B cell (primary cell): ENCODE results near the gene RAP1GAP. TPM values are rescaled to one million over a fixed set of nuclear protein-coding genes. Genes with fewer than 3 reads are reported as not detected.

Source experiments
- ATAC-seq: fragments of 200-7000 bp; cut with Tn5 transposase; one replicate; pipeline ENCODE4 v1.10.0; 2021; ENCODE audit warnings: low read depth, mild to moderate bottlenecking, moderate number of reproducible peaks, moderate library complexity
- CTCF ChIA-PET: fragments of 350-600 bp; sonication (Branson Sonifier 250); formaldehyde crosslinking; loops from one replicate; lab custom pipeline; 2021; ENCODE audit warnings: antibody characterized with exemption, inconsistent platforms; lab: Charles Lee
- POLR2A ChIA-PET: fragments of 350-600 bp; sonication (Branson Sonifier 250); formaldehyde crosslinking; loops from one replicate; lab custom pipeline; 2021; ENCODE audit warnings: antibody characterized with exemption; lab: Charles Lee
- DNase-seq: peaks from one replicate; pipeline ENCODE4 v3.0.0; 2013
- H2AFZ ChIP-seq: 2 replicates; pipeline ENCODE4 v1.6.1; 2012; ENCODE audit warnings: mild to moderate bottlenecking, low read depth, low read length; ENCODE audit not compliant: insufficient read depth, poor library complexity, severe bottlenecking
- H3K27ac ChIP-seq, 2 donors: 1 replicate in 1 of 2; 2 replicates in 1 of 2; pipeline ENCODE4 v1.5.1; 2012 to 2013; ENCODE audit warnings: low read length in 2 of 2, mild to moderate bottlenecking in 2 of 2, moderate library complexity in 1 of 2
- H3K27me3 ChIP-seq, 4 experiments: fragments of 200-600 bp in 1 of 4; sonication (generic) in 1 of 4; replicated peaks in 1 of 4; 1 replicate in 2 of 4; 2 replicates in 2 of 4; pipeline versions ENCODE4 v1.6.1 to v1.7.0; 2013 to 2016; ENCODE audit warnings: low read length in 3 of 4, mild to moderate bottlenecking in 2 of 4, mixed read lengths in 1 of 4, moderate library complexity in 1 of 4; ENCODE audit not compliant: insufficient read depth in 4 of 4, control insufficient read depth in 3 of 4; ENCODE audit errors: control extremely low read depth in 1 of 4
- H3K36me3 ChIP-seq, 2 experiments: replicated peaks in 1 of 2; 1 replicate in 1 of 2; 2 replicates in 1 of 2; pipeline versions ENCODE4 v1.6.1 to v1.7.1; 2013; ENCODE audit warnings: low read length in 1 of 2; ENCODE audit not compliant: insufficient read depth in 2 of 2, control insufficient read depth in 1 of 2; ENCODE audit errors: control extremely low read depth in 1 of 2, extremely low read depth in 1 of 2
- H3K4me1 ChIP-seq, 2 donors: fragments of 200-600 bp in 1 of 2; sonication (generic) in 1 of 2; 1 replicate in 1 of 2; 2 replicates in 1 of 2; pipeline versions ENCODE4 v1.5.1 to v1.6.1; 2013 to 2017; ENCODE audit warnings: low read length in 2 of 2; ENCODE audit not compliant: control insufficient read depth in 2 of 2, insufficient read depth in 2 of 2
- H3K4me2 ChIP-seq: replicated peaks from 2 replicates; pipeline ENCODE3; 2012; ENCODE audit warnings: mild to moderate bottlenecking, low read depth, low read length; ENCODE audit not compliant: poor library complexity, severe bottlenecking
- H3K4me3 ChIP-seq, 5 experiments: fragments of 200-600 bp in 1 of 5; sonication (generic) in 1 of 5; 1 replicate in 3 of 5; 2 replicates in 2 of 5; pipeline versions ENCODE4 v1.5.1 to v1.7.0; 2011 to 2016; ENCODE audit warnings: low read length in 4 of 5, mild to moderate bottlenecking in 4 of 5, low read depth in 2 of 5, control low read depth in 1 of 5, moderate library complexity in 1 of 5; ENCODE audit not compliant: insufficient read depth in 1 of 5; ENCODE audit errors: control extremely low read depth in 1 of 5, extremely low read depth in 1 of 5
- H3K79me2 ChIP-seq: fragments of 200-600 bp; sonication (generic); one replicate; pipeline ENCODE4 v1.6.0; 2016; ENCODE audit warnings: low read length; ENCODE audit not compliant: control insufficient read depth, insufficient read depth
- H3K9ac ChIP-seq: fragments of 200-600 bp; sonication (generic); 2 replicates; pipeline ENCODE4 v1.6.1; 2017; ENCODE audit warnings: mild to moderate bottlenecking, low read length, moderate library complexity
- H3K9me3 ChIP-seq, 3 donors: one replicate each; pipeline versions ENCODE4 v1.6.1 to v1.7.1; 2013; ENCODE audit warnings: low read length in 2 of 3; ENCODE audit not compliant: control insufficient read depth in 2 of 3, insufficient read depth in 1 of 3; ENCODE audit errors: control extremely low read depth in 1 of 3
- H4K20me1 ChIP-seq: 2 replicates; pipeline ENCODE4 v1.6.0; 2012; ENCODE audit warnings: mild to moderate bottlenecking, low read length; ENCODE audit not compliant: insufficient read depth, control insufficient read depth, poor library complexity, severe bottlenecking
- H3K27ac Mint-ChIP-seq: one replicate; pipeline ENCODE4 v1.8.0; 2021; ENCODE audit warnings: mixed read lengths
- H3K27me3 Mint-ChIP-seq: one replicate; pipeline ENCODE4 v1.8.0; 2021; ENCODE audit warnings: mixed read lengths
- H3K4me1 Mint-ChIP-seq: one replicate; pipeline ENCODE4 v1.8.0; 2021; ENCODE audit warnings: mixed read lengths
- H3K4me3 Mint-ChIP-seq: one replicate; pipeline ENCODE4 v1.8.0; 2021; ENCODE audit warnings: mixed read lengths
- H3K9me3 Mint-ChIP-seq: one replicate; pipeline ENCODE4 v1.8.0; 2022; ENCODE audit warnings: mixed read lengths; ENCODE audit not compliant: insufficient read depth
- CTCF ChIP-seq: fragments of 200-600 bp; IDR thresholded peaks from one replicate; pipeline ENCODE4 v1.8.0; 2022; ENCODE audit warnings: antibody characterized with exemption, mild to moderate bottlenecking
- EZH2 ChIP-seq: IDR thresholded peaks from 2 replicates; pipeline ENCODE4 v1.6.1; 2012; ENCODE audit warnings: borderline replicate concordance, low read depth, mild to moderate bottlenecking, moderate library complexity, low read length; ENCODE audit not compliant: insufficient read depth, poor library complexity, severe bottlenecking
- WGBS: methylation state at CpG from one replicate; pipeline ENCODE4 v1.1.5; 2013; ENCODE audit warnings: missing lambda C conversion rate; ENCODE audit not compliant: insufficient coverage; 5-methylcytosine and 5-hydroxymethylcytosine counted together
- intact Hi-C: fragments of 100-400 bp; cut with micrococcal nuclease; formaldehyde crosslinking; loops from one replicate; pipeline ENCODE4 v1.10.0; 2022
- polyA plus RNA-seq: library from polyadenylated mRNA; depleted of rRNA; stranded (reverse); fragments of >200 nt; gene quantifications from 2 replicates; pipeline ENCODE4 v1.2.3, GENCODE V29; 2012
- total RNA-seq, 2 donors: library from RNA; stranded (reverse); fragments of 120-200 nt in 1 of 2; gene quantifications; 1 replicate in 1 of 2; 2 replicates in 1 of 2; pipeline versions ENCODE4 v1.2.3 to v1.2.4, GENCODE V29; 2013 to 2022

Gene RAP1GAP
- total and polyA plus RNA-seq, 2 donors (not counting 1 experiment from before 2014, with no cell fraction given), result 0.07 to 0.09 TPM

GRCh38 chr1:21639594-21640041, 29.5 kb downstream of the RAP1GAP start:
- Mint-ChIP-seq H3K4me1 (no peaks in the 10 kb centered on the region), H3K4me3 (no peak overlapping the region), H3K27me3 (peaks cover 28% of the 10 kb centered on the region), H3K27ac (no peak overlapping the region), H3K9me3 (no peaks in the 10 kb centered on the region)
- no peaks in the 10 kb centered on the region for H4K20me1 ChIP-seq
- H3K27ac ChIP-seq, result no peak overlapping the region
- H3K4me2 ChIP-seq, result no peak overlapping the region
- no peaks in the 10 kb centered on the region for H3K9me3 ChIP-seq
- ATAC-seq (no peak), DNase-seq (no peak)
- H2AFZ ChIP-seq, result no peak overlapping the region
- TF ChIP-seq CTCF, result no peak
- no peak for TF ChIP-seq EZH2
- CTCF ChIA-PET, result no interaction called here
- no peaks in the 10 kb centered on the region for H3K4me1 ChIP-seq
- POLR2A ChIA-PET, result no interaction called here
- intact Hi-C loops, result no loop called here
- H3K27me3 ChIP-seq, result peaks cover 0 to 9% (median 0%) of the 10 kb centered on the region in 4 experiments
- WGBS, result 93% methylated on average over 20 of the region's 24 CpGs
- no peaks in the 10 kb centered on the region for H3K36me3 ChIP-seq
- no peak overlapping the region for H3K9ac ChIP-seq
- no peak overlapping the region for H3K4me3 ChIP-seq
- H3K79me2 ChIP-seq, result no peaks in the 10 kb centered on the region

DNA sequence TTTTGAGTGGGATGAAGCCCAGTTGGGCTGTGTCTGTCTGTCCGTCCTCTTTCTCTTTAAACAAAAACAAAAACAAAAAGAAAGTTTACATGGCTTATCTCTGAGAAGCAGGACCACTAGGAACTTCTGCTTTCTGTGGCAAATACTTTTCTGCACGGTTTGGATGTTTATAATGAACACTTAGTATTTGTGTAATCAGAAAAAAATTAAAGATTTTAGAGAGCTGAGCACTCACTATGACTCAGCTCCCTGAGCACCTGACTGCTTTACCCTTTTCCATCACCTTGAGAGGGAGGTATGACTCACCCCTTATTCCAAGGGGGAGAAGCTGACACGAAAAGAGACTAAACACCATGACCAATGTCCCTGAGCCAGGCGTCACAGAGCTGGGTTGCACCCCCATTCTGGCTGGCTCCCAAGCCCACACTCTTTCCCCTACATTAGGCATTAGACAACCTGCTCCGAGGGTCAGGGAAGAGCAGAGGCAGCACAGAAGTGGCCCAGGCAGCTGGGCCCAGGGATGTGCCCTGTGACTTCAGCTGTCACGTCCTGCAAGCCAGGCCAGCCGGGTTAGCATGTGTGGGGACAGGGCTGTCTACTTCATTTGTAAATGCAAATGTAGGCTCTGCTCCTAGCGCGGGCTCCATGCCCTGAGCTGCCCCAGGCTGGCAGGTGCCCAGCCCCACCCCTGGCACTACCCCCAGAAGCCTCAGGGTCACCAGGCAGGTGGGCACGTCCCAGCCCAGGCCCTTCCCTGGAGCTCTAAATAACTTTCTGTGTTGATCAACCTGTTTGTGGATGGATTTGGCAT, 30.4 kb downstream of the RAP1GAP start:
- no peak overlapping the region for H3K27ac ChIP-seq
- Mint-ChIP-seq H3K4me1 (no peaks in the 10 kb centered on the region), H3K9me3 (no peaks in the 10 kb centered on the region), H3K27me3 (peaks cover 27% of the 10 kb centered on the region), H3K27ac (no peak overlapping the region), H3K4me3 (no peak overlapping the region)
- no peaks in the 10 kb centered on the region for H3K36me3 ChIP-seq
- no peaks in the 10 kb centered on the region for H4K20me1 ChIP-seq
- DNase-seq, result no peak
- intact Hi-C loops, result no loop called here
- H3K79me2 ChIP-seq, result no peaks in the 10 kb centered on the region
- H3K4me1 ChIP-seq, result no peaks in the 10 kb centered on the region
- ChIA-PET CTCF (interaction anchor here (0.6 kb wide), 1 partner anchor 382 kb away, joined by 4 read pairs; no protein-coding TSS in a partner anchor), POLR2A (no interaction called here)
- no peak overlapping the region for H2AFZ ChIP-seq
- no peak overlapping the region for H3K4me2 ChIP-seq
- H3K4me3 ChIP-seq, result no peak overlapping the region
- H3K9me3 ChIP-seq, result no peaks in the 10 kb centered on the region
- H3K9ac ChIP-seq, result no peak overlapping the region
- no peak for TF ChIP-seq CTCF
- no peak for TF ChIP-seq EZH2
- ATAC-seq, result no peak
- WGBS, result 18% methylated on average over 7 of the region's 10 CpGs
- peaks cover 0 to 9% (median 0%) of the 10 kb centered on the region in 4 experiments for H3K27me3 ChIP-seq
